Activated CD4-positive, CD25-positive, alpha-beta regulatory T cell treated with anti-CD3 and anti-CD28 coated beads, Interleukin-2, amount 50 U/mL, for 72 hours (primary cell): ENCODE data around the gene MTHFS.
"Not testable (repeated sequence)": the region's sequence is repeated elsewhere in the genome, so short reads cannot be mapped to it uniquely, and the experiment has no call there.

ENCODE experiments used
- DNase-seq: peaks from one replicate; pipeline ENCODE4 v3.0.0; 2021

The MTHFS gene

GRCh38 chr15:79915776-79916501, 19.1 kb upstream of the MTHFS start:
- DNase-seq: not testable (repeated sequence)

GRCh38 chr15:79914728-79915127, 17.9 kb upstream of the MTHFS start:
- no peak for DNase-seq

GRCh38 chr15:79909556-79910335, 12.9 kb upstream of the MTHFS start:
- DNase-seq: not testable (repeated sequence)

- DNase-seq: no peak
These were observed 7.5 kb upstream of the MTHFS start for GRCh38 chr15:79904271-79904670.

- DNase-seq: no peak
These were observed 6.8 kb upstream of the MTHFS start for GRCh38 chr15:79903626-79904025.

- DNase-seq: no peak
These were observed 6.3 kb upstream of the MTHFS start for GRCh38 chr15:79903144-79903543.

GRCh38 chr15:79901958-79902357, 5.1 kb upstream of the MTHFS start:
- DNase-seq: no peak

- DNase-seq: not testable (repeated sequence)
These were observed 4.1 kb upstream of the MTHFS start for GRCh38 chr15:79900818-79901378.

GRCh38 chr15:79900087-79900486, 3.3 kb upstream of the MTHFS start:
- DNase-seq: no peak

GRCh38 chr15:79898786-79899185, 2.0 kb upstream of the MTHFS start:
- DNase-seq: not testable (repeated sequence)

GRCh38 chr15:79898369-79898768, 1.6 kb upstream of the MTHFS start:
- DNase-seq: no peak

GRCh38 chr15:79897701-79898113, 893 bp upstream of the MTHFS start:
- DNase-seq: no peak

GRCh38 chr15:79897380-79897678, 515 bp upstream of the MTHFS start:
- DNase-seq: no peak

GRCh38 chr15:79896131-79896633, 632 bp downstream of the MTHFS start:
- no peak for DNase-seq

GRCh38 chr15:79887054-79887930, 9.5 kb downstream of the MTHFS start:
- no peak for DNase-seq

- no peak for DNase-seq
These were observed 10.7 kb downstream of the MTHFS start for GRCh38 chr15:79886124-79886523.

- no peak for DNase-seq
These were observed 12.6 kb downstream of the MTHFS start for GRCh38 chr15:79884204-79884596.

- no peak for DNase-seq
These were observed 13.1 kb downstream of the MTHFS start for GRCh38 chr15:79883579-79884203.

- DNase-seq: no peak
These were observed 15.1 kb downstream of the MTHFS start for GRCh38 chr15:79881668-79882067.

GRCh38 chr15:79881254-79881653, 15.6 kb downstream of the MTHFS start:
- no peak for DNase-seq

- DNase-seq: no peak
These were observed 18.6 kb downstream of the MTHFS start for GRCh38 chr15:79878078-79878705.

- no peak for DNase-seq
These were observed 21.6 kb downstream of the MTHFS start for GRCh38 chr15:79875213-79875612.
